Neural progenitor cell (in vitro differentiated cells): ENCODE data around the gene PEX3.

Experiments
- EZH2 ChIP-seq: fragments of 200-600 bp; sonication (generic); IDR thresholded peaks from 2 replicates; pipeline ENCODE4 v1.6.1; 2017; ENCODE audit warnings: antibody characterized with exemption, mild to moderate bottlenecking, moderate library complexity
- TF ChIP-seq, protein P1 (sequence below): fragments of 200-600 bp; sonication (generic); IDR thresholded peaks from 2 replicates; pipeline ENCODE4 v1.5.1; 2017; ENCODE audit warnings: antibody characterized with exemption, mild to moderate bottlenecking

DNA sequence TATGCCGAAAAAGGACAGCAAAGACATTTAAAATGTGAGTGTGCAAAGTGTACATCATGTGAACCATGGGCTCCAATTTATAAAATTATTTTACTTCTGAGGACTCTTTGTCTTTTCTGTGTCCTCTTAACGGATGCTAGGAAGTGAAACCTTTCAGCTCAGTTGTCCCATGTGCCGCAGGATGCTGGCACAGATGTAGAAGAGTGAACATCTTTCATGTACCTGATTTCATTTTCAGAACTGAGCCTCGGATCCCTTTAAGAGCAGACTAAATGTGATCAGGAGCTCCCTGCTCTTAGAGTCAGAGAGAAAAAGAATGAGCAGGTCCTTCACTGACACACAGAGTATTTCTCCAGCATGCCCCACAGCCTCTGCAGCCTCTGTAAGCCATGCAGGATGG lies 88.5 kb downstream of the PEX3 start:
- TF ChIP-seq, protein P1, sequence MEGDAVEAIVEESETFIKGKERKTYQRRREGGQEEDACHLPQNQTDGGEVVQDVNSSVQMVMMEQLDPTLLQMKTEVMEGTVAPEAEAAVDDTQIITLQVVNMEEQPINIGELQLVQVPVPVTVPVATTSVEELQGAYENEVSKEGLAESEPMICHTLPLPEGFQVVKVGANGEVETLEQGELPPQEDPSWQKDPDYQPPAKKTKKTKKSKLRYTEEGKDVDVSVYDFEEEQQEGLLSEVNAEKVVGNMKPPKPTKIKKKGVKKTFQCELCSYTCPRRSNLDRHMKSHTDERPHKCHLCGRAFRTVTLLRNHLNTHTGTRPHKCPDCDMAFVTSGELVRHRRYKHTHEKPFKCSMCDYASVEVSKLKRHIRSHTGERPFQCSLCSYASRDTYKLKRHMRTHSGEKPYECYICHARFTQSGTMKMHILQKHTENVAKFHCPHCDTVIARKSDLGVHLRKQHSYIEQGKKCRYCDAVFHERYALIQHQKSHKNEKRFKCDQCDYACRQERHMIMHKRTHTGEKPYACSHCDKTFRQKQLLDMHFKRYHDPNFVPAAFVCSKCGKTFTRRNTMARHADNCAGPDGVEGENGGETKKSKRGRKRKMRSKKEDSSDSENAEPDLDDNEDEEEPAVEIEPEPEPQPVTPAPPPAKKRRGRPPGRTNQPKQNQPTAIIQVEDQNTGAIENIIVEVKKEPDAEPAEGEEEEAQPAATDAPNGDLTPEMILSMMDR: no peak
- no peak for TF ChIP-seq EZH2
